GM19351 (cell line): ENCODE results near the gene NME7.
A peak's percentile ranks its signal among the peaks of the same experiment; 100 is the strongest.
"Not testable (repeated sequence)": the region's sequence is repeated elsewhere in the genome, so short reads cannot be mapped to it uniquely, and the experiment has no call there.

Source experiments
- ATAC-seq: cut with Tn5 transposase; IDR thresholded peaks from one replicate; pipeline ENCODE4 v1.9.1; 2021; ENCODE audit warnings: mild to moderate bottlenecking, moderate library complexity; ENCODE audit not compliant: unreplicated experiment

NME7 gene

DNA sequence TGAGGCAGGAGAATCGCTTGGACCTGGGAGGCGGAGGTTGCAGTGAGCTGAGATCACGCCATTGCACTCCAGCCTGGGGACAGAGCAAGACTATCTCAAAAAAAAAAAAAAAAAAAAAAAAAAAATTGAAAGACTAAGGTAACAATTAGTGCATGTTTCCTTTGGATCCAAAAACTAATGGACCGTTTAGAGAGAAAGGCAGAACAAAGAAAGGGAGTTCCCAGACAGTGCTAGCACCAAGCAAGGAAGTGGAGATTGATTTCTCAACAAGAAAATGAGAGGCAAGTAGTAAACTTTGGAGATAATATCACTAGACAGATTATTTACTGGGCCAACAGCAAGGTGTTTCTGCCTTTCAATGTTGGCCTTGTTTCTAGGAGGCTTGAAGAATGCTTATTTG is 236.9 kb downstream of the NME7 start:
- no peak for ATAC-seq

DNA sequence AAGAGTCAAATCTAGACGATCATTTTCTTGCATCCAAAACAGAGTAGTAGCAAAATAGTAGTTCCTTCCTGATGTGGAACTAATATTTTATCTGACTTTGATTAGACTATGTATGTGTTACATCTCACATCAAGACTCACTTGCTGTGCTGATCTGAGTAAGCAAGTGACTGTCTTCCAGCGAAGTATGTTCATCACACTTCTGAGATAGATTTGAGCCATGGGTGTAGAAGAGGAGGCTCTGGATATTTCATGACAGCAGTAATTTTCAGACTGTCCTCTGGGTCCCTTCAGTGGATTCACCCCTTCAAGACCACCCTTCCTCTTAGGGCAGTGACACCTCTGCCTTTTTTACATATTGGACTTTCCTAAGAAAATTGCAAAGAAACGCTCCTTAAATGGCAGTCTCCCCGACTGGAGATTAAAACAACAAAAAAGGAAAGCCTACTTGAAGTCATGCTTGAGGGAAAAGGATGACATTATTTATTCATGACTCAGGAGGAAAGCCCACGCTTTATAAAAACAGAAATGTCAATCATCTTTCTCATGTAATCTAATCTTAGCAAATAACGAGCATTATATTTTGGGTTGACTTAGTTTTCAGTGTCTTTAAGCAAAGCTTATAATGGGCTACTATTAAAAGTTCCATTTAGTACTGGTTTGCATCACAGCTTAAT is 238.3 kb downstream of the NME7 start:
- no peak for ATAC-seq

DNA sequence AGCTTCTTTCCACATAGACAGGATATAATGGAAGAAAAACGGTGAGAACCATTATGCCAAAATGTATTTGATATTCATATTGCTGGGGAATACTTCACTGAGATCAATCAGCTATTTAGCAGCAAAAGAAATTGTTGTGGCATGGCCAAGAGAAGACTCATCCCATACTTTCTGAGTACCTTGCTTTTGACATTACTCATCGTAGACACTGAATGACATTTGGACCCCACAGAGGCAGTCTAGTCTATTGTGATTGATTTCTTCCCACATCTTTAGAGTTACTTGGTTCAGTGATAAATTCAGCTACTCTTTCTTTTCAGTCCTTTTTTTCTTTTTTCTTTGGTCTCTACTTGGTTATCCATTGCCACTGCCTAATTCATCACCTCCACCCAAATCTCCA is 239.0 kb downstream of the NME7 start:
- ATAC-seq: no peak

DNA sequence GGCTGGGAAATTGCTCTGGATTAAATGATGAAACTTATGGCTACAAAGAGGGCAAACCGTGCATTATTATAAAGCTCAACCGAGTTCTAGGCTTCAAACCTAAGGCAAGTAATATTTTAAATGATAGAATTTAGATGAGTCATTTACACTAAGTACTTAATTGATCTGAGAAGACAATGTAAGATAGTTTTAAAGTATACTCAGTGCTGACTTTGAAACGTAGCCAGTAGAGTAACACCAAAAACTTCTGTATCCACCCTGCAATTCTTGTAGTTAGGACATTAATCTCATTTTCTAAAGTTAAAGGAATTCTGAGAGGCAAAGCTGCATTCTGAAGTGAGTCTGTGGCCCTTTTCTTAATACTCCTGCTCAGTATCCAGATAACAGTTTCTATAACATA is 240.3 kb downstream of the NME7 start:
- no peak for ATAC-seq

DNA sequence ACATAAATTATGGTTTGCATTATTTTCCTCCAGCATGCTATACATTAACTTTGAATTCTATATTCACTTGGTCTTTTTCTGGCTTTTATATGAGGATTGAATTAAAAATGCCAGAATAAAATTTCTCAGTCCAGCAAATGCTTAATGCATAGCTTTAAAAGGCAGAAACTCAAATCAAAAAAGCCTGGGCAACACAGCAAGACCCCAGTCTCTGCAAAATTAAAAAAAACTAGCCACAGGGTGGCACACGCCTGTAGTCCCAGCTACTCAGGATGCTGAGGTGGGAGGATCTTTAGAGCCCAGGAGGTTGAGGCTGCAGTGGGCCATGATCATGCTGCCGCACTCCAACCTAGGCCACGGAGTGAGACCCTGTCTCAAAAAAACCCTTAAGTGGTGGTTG is 241.3 kb downstream of the NME7 start:
- no peak for ATAC-seq

DNA sequence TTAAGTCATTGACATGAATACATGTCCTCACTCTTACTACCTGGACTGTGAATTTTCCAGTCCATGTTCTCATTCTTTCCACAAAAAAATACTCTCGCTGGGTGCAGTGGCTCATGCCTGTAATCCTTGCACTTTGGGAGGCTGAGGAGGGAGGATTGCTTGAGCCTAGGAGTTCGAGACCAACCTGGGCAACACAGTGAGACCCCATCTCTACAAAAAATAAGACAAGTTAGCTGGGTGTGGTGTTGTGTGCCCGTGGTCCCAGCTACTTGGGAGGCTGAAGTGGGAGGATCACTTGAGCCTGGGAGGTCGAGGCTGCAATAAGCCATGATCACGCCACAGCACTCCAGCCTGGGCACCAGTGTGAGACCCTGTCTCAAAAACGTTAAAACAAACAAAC is 242.0 kb downstream of the NME7 start:
- ATAC-seq: not testable (repeated sequence)

DNA sequence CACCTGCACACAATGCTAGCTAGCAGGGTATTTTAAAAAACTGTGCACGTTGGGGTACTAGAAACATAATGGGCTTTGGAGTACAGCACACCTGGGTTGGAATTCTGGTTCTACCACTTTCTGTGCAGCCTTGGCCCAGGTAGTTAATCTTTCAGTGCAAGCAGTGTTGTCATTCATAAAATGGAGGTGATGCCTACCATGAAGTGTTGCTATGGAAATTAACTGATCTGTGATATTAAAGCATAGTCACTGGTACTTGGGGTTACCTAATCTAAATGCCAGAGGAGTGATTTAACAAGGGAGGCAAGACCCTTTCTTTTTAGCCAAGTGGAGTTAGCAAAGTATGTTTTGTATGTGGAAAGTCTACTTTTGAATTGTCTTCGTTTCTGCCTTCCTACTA is 243.1 kb downstream of the NME7 start:
- no peak for ATAC-seq

DNA sequence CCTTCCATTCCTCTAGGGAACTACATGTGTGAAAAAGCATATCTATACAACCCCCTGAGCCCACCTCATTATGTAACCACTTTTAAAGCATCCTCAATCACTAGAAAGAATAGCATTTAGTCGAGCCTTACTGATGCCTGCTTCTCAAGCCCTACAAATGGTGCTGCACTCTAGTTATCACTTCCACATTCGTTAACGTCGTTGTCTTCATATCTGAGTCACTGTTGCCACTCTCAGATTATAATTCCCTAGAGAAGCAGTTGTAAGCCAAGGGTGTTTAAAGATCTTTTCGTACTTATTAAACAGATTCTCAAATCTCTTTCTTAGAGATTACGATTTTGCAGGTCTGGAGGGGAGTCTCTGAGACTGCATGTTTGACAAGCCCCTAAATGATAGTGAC is 244.6 kb downstream of the NME7 start:
- peak; percentile 84 for ATAC-seq

DNA sequence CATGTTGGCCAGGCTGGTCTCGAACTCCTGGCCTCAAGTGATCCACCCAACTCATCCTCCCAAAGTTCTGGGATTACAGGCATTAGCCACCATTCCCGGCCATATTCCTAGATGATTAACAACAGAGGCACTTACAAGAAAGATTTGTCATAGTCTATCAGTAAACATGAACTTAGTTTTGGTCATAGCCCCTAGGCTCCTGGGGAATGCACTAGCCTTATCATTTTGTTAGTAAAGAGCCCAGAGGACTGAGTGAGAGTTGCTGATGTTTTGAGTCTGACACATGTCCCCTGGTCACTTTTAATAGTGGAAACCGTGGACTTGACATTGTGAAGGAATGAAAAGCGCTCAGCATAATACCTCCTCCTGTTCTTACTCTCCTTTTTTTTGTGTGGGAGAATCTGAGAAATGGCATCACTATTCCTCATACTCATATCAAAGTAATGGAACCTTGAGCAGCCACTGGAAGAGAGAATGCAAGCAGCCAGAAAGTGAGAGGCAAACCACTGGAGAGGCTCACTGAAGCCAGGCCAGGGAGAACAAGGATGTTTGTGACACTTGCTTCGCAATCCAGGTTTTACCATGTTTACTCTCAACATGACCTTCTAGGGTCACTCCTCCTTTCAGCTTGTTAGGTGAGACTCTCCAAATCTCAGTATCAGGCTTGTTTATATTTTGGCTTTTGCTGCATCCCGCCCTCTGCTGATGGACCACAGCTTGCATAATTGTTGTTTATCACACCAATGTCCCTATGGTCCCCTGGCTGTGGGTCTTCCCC is 246.3 kb downstream of the NME7 start:
- ATAC-seq: no peak

DNA sequence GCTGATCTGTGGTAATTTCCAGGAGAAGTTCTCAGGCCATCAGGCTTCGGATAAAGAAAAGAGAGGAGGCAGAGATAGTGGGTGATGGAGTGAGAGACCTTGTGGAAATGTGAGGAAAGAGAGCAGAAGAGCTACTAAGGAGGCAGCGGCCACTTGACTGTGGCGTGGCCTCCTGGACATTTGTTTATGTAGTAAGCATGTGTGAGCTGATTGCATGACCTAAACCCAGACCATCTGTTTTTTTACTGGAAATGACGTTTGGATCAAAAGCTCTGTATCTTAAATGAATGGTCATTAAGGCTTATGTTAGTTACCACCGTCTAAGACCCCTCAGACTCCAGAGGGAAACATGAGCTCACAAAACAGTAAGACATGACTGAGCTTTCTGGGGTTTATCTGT is 247.5 kb downstream of the NME7 start:
- ATAC-seq: no peak

DNA sequence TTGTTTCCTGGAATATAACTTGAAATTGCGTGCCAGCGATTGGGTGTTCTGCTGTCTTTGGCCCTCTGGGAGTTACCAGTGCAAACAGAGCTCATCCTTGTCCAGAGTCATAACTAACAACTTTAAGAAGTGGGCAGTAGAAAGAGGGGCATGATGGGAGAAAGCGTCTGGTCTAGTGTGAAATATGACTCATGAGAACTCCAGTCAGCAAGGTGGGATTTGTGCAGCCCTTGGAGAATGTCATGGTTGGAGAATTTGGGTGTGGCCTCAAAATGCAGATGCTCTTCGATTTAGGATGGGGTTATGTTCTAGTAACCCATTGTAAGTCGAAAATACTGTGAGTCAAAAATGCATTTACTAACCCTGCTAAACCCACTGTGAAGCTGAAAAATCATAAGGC is 248.2 kb downstream of the NME7 start:
- ATAC-seq: no peak

DNA sequence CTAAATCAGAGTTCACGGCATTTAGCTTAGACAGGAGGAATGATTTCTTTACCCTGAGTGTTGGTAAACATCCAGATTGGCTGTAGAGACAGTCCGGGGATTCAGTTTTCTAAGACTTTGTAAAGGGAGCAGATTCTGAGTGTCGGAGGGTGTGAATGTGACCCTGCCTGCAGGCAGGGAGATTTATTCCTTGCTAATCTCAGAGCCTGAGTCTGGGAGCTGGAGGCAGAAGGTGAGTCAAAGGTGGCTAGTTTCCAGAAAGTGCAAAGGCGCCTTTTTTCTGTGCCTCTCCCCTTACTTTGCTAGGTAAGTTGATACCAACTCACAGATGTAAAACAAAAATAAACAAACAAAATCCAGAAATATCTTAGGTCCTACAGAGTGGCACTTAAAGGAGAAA is 249.4 kb downstream of the NME7 start:
- no peak for ATAC-seq

DNA sequence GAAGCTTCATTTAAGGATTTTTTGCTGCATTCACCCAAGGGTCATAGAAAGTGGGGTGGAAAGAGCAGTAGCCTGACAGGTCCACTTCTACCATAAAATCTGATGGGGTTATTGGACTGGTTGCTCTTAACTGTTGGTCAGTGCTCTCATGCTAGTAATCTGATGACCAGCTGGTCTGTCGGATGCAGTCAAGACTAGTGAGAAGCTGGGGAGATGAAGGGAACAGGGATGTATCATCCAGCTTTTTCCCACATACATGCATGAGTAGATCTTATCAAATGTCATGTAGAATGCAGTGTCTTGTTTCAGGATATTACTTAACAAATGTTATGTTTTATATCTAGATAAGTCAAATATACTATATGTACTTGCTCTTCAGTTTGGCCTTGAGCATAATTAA is 250.0 kb downstream of the NME7 start:
- ATAC-seq: no peak

DNA sequence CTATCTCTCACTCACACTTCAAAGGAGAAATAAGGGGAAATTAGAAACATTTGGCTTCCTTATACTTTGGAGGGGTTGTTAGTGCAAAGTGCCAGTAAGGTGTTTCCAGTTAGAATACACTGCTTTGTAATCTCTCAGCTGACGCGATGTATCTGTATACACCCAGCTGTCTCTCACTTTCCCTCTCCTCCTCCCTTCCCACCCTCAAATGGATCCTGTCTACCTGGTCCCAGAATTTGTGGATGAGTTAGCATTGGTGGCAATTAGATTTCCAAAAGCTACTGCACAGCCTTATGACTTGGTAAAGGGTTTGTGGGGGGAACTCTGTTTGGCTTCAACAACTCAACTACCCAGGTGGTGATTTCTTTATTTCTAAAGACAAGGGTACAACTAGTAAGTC is 250.6 kb downstream of the NME7 start:
- ATAC-seq: no peak

DNA sequence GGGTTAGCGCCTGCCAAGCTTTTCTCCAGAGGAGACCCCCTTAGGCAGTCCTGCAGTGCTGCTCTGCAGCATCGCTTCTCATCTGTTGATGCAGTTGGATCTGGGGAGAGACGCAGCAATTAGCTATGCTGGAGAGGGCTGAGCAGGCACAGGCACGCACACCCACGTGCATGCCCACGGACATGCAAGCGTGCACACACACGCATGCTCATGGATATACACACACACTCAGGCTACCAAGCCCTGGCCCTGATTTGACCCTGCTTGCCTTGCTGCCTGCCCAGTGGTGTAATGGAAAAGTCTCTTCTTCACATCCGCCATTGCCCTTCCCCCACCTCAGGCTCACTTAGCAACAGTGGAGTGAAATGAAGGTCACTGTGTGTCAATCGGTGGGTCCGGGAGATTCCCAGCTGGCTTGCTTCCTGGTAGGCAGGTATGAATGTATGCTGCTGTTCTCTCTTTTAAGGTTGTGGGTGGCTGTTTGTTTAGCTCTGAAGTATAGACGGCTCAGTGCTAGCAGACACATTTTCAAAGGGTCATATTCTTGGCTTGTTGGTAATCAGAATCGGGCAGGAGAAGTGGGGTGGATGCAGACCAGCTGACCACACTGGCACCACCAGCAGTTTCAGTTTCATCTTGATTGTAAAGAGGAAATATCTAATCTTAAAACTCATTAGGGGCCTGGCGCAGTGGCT is 251.6 kb downstream of the NME7 start:
- ATAC-seq: peak; percentile 64

DNA sequence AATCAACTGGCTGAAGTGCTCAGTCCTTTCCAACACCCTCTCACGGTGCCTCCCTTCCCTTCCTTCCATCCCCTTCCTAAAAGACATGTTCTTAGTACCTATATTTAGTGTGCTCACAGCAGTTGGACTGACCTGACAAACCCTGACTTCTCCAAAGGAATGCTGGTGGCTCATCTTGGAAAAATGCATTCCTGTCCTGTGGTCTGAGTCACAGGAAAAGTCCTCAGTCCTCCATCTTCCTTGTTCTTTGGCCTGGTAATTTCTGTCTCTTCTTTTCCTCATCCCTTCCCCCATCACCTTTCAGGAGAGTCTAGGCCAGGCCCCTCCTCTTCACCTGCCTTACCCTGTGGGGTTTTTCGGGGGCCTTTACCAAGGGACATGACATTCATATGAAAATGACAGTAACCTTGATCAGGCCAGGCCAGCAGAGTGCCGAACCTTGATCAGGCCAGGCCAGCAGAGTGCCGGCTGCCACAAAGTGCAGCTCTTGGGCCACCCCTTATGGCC is 253.9 kb downstream of the NME7 start:
- no peak for ATAC-seq

DNA sequence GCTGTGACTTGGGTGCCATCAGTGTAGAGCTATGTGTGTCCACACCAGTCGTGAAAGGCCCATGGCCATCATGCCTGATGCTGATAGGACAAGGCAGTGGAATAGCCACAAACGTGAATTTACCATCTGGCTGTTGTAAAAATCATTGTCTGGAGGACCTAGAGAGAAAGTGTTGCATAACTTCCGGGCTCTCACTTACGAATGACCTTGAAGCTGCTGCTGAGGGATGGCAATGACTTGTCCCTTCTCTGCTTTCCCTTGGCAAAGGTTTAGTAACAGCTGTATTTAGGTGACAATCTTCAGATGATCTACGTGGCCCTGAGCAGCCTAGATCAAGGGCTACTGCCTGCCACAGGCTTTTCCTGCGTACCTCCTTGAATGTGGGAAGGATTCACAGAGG is 255.4 kb downstream of the NME7 start:
- no peak for ATAC-seq

DNA sequence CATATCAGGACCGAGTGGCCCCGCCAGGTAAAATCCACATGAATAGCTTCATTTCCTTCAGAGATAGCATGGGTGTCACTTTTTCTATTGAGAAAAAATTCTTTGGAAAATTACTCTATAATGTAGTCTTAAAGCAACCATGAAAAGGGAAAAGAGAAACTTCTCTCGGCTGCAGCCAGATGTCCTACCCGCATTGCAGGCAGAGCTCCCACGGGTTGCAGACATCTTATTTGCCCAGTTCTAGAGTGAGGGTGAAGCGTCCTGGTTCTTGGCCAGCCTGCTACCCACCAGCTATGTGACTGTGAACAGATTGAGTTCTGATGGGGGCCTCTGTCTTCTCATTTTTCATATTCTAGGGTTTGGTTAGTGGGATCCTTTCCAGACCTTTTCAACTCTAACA is 256.1 kb downstream of the NME7 start:
- ATAC-seq: no peak

DNA sequence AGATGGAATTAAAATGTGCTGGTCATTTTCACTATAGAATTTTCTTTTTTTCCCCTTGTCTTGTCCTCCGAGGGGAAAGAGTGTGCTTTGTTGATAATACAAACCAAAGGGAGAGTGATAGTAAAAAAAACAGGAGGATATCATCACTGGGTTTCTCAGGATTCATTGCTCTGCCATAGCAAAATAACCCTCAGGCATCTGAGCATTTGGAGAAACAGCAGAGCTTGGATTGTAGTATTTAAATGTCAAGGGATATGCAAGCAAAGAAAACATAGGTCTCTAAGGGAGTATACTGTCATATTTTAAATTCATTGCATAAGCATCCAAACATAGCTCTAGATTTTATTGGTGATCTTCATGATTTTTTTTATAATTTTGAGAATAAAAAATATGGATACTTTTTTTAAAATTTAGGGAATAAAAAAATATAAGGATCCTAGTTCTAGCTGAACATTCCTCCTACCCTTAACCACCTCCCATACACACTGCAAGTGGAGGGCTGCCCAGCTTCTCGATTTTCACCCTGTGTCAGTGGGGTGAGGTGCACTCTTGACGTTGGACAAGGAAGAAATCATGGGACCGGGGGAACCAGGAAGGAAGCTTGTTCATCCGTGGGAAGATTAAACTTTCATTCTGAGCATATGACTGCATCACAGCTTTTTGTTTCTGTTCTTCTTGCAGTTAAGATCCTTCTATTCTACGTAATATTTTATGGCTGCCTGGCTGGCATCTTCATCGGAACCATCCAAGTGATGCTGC is 256.7 kb downstream of the NME7 start:
- ATAC-seq: no peak

DNA sequence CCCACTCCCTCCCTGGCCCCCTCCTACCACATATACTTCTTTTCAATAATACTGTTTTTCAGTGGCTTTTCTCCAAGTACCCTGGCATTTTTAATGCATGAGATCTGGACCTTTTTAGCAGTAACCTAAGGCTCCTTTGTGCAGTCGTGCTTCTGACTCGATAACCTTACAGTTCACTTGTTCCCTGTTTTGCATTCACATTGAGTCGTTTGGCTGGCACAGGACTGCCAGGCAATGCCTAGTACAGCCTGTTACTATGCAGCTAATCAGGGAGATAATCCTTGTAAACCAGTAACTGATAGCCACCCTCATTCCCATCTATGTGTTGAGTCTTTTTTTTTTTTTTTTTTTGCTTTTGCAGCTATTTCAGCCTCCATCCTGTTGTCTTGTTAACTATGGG is 257.4 kb downstream of the NME7 start:
- ATAC-seq: no peak

DNA sequence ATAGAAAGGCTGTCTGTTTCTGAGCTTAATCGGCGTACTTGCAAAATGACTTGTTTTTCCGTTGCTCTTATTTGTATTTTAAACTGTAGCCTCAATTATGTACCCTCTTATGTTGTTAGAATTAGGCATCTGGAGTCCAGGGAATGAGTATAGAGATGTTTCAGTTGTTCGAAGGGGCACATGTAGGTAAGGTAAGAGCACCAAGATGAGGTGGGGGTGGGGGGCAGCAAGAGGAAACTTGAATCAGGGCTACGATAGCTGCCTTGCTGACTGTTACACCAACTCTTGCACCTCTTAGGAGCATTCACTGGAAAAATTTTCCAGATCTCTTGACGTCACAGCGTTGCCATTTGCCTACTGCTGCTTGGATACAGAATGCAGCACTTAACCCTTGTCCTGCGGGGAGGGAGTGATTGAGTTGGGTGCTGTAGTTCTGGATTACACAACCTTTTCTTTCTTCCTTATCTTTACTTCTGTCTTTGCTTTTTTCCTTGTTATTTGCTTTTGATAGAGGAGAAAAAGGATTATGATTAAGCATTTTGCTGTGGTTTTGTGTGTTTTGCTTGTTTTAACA is 257.9 kb downstream of the NME7 start:
- ATAC-seq: no peak
